Measurements from ENCODE around the gene SBF2.

GRCh38 chr11:10305262-10305963 lies 11.4 kb upstream of the SBF2 start:
- TF ChIP-seq FOXM1 (IDR thresholded peaks at IDR 0.05; ENCODE audit: borderline replicate concordance) (no peak), TARDBP (IDR thresholded peaks at IDR 0.05) (no peak), ELF4 (IDR thresholded peaks at IDR 0.05) (no peak), NFRKB (IDR thresholded peaks at IDR 0.05) (no peak), HDGF (IDR thresholded peaks at IDR 0.05; ENCODE audit: borderline replicate concordance) (no peak), BHLHE40 (IDR thresholded peaks at IDR 0.05; ENCODE audit: borderline replicate concordance) (no peak), L3MBTL2 (conservative IDR thresholded peaks at IDR 0.05) (peak; percentile 62), ZNF384 (IDR thresholded peaks at IDR 0.05) (no peak), ARNT (IDR thresholded peaks at IDR 0.05) (no peak), FOXA1 (IDR thresholded peaks at IDR 0.05) (no peak), SP1 (IDR thresholded peaks at IDR 0.05) (no peak), SUZ12 (IDR thresholded peaks at IDR 0.05) (no peak), LEF1 (IDR thresholded peaks at IDR 0.05; ENCODE audit: borderline replicate concordance) (no peak), FOXK2 (IDR thresholded peaks at IDR 0.05) (no peak)

Measured in HEK293T (cell line).